HG02938 (cell line): ENCODE measurements around the gene ZC3H7B.
"Not testable (repeated sequence)": the region's sequence is repeated elsewhere in the genome, so short reads cannot be mapped to it uniquely, and the experiment has no call there.

ENCODE experiments used
- ATAC-seq: cut with Tn5 transposase; IDR thresholded peaks from one replicate; pipeline ENCODE4 v1.9.1; 2021; ENCODE audit warnings: mild to moderate bottlenecking, moderate library complexity; ENCODE audit not compliant: unreplicated experiment

Gene ZC3H7B, protein sequence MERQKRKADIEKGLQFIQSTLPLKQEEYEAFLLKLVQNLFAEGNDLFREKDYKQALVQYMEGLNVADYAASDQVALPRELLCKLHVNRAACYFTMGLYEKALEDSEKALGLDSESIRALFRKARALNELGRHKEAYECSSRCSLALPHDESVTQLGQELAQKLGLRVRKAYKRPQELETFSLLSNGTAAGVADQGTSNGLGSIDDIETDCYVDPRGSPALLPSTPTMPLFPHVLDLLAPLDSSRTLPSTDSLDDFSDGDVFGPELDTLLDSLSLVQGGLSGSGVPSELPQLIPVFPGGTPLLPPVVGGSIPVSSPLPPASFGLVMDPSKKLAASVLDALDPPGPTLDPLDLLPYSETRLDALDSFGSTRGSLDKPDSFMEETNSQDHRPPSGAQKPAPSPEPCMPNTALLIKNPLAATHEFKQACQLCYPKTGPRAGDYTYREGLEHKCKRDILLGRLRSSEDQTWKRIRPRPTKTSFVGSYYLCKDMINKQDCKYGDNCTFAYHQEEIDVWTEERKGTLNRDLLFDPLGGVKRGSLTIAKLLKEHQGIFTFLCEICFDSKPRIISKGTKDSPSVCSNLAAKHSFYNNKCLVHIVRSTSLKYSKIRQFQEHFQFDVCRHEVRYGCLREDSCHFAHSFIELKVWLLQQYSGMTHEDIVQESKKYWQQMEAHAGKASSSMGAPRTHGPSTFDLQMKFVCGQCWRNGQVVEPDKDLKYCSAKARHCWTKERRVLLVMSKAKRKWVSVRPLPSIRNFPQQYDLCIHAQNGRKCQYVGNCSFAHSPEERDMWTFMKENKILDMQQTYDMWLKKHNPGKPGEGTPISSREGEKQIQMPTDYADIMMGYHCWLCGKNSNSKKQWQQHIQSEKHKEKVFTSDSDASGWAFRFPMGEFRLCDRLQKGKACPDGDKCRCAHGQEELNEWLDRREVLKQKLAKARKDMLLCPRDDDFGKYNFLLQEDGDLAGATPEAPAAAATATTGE

DNA sequence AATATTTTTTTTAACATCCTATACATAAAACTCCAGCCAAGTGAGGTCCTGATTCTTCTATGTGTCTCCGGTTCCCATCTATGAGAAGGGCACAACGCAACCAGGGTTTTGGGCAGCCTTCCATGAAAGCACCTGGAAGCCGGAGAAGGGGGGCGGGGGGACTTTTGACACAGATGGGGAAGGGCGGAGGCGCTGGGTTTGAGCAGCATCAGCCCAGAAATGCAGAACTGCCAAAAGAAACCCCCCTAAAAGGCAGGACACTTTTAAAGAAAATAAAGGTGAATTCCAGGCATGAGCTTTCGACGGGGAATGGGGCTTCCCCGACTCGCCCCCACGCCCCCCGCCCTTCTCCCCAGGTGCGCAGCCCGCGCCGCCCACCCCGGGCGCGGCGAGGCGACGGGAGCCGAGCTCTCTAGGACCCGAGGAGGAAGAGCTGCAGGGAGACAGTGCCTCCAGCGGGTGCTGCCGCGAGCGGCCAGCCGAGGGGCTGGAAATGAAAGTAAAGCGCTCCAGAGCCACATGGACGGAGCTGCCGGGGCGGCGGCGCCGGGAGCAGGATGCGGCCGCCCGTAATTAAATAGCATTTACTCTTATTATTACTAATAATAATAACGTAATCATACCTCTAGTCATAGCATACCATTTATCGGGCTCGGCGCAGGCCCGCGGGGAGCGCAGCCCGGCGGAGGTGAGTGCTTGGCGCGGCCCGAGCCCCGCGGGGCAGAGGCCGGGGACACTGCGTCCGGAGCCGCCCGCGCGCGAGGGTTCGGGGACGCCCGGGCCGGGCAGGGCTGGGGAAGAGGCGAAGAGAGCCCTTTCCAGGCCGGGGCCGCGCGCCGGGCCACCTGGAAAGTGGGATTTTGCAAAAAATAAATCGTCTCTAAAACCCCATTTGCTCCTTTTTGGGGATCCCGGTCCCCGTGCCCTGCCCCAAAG lies at the start of gene ZC3H7B:
Gene ZC3H7B (plus strand): TSS at position 441 of the 936 bp plus-strand sequence. CDS start 19,136 bp downstream, outside the sequence.
- peak; percentile 73 for ATAC-seq

DNA sequence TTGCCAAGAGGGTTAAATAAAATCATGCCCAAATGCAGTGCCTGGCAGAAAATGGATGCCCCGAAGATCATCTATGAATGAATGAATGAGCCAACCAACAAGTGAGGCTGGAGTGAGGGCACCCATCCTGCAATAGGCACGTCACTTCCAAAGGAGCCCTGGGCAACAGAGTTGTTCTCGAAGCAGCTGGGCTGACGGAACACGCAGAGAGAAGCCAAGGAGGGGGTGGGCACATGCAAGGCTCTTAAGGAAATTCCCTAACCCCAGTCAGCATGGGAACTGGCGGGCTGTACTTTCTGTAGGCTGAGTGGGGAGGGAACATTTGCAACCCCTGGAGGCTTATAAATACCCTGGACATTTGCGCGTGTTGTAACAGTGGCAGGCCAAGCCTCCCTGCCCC lies 49.0 kb upstream of the ZC3H7B start:
- no peak for ATAC-seq

DNA sequence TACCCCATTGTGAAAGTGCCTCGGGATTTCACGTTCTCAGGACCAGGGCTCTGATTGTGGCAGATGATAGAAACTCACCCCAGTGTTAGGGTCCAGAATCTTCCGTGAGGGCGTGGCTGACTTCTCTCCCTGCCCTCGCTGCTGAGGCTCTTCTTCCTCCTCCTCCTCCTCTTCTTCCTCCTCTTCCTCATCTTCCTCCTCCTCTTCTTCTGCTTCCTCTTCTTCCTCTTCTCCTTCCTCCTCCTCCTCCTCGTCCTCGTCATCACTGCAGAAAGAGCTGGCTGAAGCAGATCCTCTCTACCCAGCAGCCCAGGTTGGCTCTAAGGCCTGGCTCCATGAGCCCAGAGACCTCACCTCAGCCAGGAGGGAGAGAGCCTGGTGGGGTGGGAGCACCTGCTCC lies 47.1 kb upstream of the ZC3H7B start:
- no peak for ATAC-seq

DNA sequence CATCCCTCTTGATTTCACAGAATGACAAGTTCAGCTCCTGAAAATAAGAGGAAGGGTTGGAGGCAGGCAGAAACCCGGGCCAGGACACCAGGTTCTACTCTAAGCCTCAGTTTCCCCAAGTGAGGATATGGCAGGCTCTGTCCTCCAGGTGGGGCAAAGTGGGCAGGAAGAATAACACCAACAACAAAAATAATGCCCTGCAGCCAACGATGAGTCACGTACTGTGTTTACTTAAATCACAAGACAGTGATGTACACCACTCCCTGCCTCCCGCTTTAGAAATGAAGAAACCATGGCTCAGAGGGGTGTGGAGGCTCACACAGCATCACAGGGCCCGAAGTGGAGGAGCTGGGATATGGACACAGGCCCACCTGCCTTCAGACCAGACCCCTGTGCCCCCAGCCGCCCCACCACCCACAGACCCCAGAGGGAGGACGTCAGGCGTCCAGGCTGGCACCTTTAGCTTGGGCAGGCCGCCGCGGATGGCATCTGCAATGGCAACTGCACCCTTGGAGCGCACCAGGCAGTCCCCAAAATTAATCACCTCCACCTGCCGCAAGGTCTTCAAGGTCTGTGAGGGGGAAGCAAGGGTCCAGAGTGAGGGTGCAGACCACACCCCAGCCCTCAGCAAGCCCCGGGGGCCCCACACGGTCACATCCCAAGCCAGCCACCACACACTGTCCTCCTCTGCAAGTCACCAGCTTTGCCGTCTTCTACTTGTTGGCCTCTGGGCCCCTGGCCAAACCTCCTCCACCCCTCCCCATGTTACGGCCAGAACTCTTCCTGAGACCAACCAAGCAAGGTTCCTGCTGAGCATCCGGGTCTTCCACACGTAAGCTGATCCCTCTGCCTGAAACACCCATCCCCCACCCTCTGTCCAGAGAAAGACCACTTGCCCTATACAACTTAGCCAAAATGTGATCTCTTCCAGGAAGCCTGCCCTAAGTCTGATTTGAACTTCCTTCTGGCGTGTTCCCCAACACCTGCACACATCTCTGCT lies 44.8 kb upstream of the ZC3H7B start:
- no peak for ATAC-seq

DNA sequence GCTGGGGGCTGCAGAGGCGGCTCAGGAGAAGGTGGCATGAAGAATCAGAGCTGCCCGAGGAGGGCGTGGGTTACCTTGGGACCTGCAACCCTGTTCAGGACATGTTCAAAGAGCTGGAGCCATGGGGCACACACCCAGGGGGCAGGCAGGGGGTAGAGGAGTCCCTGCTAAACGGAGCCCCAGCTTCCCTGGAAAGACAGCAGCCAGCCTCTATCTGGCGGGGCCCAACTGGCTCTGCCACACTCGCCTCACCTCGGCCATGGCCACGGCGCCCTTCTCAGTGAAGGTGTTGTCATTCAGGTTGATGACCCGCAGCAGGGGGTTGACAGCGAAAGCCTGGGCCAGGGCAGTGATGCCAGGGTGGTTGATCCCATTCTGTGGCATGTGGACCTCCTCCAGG lies 43.6 kb upstream of the ZC3H7B start:
- no peak for ATAC-seq

DNA sequence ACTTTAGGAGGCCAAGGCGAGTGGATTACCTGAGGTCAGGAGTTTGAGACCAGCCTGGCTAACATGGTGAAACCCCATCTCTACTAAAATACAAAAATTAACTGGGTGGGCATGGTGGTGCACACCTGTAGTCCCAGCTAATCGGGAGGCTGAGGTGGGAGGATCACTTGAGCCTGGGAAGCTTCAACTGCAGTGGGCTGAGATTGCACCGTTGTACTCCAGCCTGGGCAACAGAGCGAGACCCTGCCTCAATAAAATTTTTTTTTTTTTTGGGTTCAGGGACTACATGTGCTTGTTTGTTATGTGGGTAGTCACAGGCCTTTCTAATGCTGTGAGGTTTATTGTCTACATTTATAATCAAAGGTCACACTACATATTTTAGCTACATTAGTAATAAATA lies 41.6 kb upstream of the ZC3H7B start:
- not testable (repeated sequence) for ATAC-seq

DNA sequence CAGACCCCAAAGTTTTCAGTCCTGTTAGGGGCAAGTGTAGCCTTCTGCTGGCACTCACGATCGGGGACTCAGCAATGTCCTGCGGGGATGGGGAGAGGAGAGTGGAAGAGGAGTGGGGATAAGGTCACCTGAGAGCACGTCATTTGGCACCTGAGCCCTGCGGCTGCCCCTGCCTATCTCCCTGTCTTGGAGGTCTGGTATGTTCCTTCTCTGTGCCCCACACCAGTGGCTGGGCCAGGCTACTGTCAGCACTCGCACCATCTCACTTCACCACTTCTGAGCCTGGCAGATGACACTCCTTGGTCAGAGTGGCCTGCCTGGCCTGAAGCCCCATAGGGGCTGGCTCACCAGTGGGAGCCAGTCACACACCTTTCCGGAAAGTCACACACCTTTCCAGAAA lies 40.5 kb upstream of the ZC3H7B start:
- no peak for ATAC-seq

DNA sequence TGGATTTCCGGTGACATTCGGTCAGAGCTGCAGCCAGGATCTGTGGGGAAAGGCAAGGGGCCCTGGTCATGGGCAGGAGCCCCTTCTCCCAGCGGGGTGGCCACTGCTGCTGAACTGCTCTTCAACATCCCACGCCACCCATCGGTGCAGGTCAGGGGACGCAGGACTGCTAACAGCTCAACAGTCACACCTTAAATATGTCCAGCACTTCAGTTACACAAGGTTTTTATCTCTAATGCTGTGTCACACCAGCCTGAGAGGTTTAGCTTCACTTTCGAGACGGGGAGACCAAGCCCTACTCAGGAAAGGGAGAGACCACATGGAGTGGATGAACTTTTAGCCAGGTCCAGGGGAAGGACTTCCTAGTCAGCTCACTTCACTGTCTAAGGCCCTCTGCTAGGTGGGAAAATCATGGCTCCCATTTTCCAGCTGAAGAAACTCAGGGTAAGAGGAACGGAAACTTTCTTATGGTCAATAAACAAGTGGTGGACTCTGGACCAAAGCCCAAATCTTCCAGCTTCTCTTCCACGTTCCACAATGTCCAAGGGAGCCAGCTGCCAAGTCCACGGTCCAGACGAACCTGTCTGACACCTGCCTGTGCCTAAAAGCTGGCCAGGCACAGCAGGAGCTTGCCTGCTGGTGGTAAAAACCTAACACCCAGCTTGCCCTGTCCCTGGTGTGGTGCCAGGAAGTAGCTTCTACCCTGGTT lies 39.6 kb upstream of the ZC3H7B start:
- no peak for ATAC-seq

DNA sequence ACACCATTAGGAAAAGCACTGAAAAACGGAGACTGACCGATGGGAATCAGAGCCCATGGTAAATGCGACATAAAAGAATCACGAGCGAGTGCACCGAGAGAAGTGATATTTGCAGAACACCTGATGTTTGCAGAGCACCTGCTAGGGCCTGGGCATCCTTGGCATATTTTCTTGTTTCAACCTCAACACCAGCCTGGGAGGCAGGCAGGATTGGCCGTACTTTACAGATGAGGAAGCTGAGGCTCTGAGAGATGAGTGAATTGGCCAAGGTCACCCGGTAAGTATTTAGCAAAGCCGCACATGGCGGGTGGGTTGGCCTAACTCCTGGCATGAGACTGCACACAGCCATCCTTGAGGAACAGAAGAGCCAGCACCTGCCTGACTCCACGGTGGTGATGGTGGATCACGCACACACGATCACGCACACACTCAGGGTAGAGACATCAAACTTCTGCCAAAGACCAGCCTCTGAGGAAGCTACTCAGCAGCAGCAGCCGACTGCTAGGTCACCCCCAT lies 39.0 kb upstream of the ZC3H7B start:
- ATAC-seq, result no peak

DNA sequence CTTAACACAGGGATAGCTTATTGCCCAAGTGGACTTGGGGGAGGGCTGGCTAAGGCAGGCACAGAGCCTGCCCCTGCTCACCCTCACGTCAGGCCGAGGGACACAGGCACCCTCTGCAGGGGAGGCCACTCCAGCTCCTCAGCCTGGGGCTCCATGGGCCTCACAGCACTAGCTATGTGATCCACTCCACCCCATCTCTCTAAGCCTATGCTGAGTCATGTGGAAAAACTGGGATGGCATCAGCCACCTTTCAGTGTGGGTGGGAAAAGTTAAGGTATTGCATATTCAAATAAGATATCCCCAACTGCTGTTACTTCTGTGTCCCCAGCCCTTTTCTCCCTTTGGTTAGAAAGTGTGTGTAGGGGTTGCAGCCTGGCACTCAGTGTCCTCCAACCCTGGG lies 37.6 kb upstream of the ZC3H7B start:
- no peak for ATAC-seq

DNA sequence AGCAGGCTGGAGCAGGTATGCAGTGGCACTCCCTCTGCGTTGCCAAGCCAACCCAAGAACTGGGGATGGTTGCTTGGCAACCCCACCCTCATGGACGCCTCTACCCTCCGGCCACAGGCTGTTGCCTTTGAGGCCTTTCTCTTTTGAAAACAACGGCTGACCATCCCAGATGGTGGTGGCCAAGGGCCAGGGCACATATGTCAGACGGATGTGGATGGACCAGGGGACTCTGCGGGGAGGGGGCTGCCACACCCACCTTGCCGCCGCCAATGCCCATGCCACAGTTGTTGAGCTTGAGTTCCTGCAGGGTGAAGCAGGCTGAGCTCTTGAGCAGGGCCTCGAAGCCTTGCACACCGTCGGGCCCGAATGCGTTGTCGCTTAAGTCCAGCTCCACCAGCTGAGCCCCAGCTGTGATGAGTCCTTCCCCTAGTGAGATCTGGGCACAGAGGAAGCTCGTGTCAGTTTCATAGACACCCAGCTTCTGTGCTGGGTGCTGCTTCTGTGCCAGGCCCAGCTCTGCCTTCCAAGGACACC lies 36.9 kb upstream of the ZC3H7B start:
- ATAC-seq, result no peak

DNA sequence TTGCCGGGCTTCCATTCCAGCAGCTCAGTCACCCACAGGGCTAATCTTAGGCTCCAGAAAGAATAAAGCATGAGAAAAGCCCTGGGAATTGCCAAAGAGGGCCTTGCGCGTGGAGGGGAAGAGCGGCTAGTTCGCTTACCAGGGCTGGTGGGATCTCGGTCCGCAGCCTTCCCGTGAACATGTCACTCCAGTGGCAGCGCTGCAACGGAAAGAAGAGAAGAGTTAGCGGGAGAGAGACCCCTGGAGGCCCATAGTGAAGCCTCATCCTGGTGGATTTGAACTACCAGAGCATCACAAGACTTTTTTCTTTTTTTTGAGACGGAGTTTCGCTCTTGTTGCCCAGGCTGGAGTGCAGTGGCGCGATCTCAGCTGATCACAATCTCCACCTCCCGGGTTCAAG lies 33.4 kb upstream of the ZC3H7B start:
- no peak for ATAC-seq

DNA sequence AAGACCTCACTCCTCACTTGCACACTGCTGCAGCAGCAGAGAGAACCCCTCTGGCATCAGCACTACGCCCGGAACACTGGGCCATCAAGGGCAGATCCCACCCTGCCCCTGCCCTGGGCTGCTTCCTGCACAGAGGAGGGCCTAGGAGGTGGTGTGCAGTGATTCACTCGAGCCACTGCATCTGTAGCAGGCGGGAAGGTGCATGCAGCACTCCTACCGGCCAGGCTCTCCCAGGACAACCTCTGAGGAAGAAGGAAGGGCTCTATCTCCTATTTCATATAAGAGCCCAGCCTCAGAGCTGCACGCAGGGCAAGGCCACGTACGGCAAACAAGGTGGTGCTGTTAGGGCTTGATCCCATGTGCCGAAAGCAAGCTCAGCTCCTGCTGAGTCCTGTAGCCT lies 29.5 kb upstream of the ZC3H7B start:
- ATAC-seq, result no peak

DNA sequence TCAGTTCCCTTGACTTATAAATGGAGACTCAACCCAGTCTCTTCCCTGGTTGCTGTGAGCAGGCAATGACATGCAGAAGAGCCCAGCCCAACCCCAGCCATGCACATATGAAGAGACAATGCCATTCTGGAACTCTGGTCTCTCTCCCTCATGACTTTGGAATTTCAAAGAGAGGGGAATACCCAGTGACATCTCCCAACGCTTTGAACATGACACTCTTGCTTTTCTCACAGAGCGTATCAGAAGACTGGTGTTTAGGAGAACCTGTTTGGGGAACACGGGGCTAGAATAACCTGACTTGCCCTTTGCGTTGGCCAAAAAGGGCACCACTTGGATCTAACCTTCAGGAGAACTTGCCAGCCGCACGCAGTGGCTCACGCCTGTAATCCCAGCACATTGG lies 28.2 kb upstream of the ZC3H7B start:
- ATAC-seq, result no peak

DNA sequence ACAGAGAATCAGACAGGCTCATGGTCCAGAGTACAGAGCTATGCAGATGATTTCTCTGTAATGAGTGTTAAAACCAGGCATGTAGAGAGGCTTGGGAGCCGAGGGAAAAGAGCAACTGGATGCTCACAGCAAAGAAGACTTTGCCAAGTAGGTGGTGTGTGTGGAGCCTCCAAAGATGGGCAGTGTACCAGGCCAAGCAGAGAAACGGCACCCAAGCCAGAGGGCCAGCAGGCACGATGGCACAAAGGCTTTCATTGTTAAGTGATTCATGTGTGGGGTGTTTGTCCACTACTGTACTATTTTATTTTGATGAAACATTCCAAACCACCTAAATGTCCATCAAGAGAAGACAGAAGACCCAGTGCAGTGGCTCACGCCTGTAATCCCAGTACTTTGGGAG lies 26.5 kb upstream of the ZC3H7B start:
- ATAC-seq, result no peak

DNA sequence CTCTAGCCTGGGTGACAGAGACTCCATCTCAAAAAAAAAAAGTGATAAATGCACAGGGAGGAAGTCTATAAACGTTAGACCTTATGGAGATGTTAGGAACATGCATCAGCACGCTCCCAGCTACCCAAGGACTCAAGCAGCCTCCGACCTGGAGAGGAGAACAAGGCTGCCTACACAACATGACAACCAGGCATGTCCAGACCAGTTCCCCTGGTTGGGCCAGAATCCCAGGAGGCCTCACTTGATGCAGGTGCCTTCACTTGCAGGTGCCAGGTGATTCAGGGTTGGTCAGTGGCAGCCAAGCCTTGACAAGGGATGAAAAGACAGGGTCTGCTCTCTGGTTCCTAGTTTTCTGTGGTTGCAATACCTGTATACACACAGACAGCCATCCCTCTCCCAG lies 21.3 kb upstream of the ZC3H7B start:
- no peak for ATAC-seq

DNA sequence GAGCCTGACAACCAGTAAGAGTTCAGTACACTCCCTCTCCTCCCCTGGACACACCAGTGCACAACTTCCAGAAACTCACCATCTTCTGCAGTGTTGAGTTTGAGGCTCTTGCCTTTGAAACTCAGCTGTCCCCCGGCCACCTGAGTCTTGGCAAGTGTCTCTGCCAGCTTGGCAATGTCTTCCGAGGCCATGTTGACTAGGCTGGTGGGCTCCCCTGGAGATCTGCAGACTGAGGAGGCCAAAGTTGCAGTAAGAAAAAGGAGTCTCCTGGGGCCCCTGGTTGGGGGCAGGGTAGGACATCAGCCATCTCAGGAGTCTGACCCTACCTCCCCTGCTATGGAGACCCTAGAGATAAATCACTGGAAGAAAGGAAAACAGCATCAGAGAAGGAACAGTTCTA lies 20.5 kb upstream of the ZC3H7B start:
- no peak for ATAC-seq

DNA sequence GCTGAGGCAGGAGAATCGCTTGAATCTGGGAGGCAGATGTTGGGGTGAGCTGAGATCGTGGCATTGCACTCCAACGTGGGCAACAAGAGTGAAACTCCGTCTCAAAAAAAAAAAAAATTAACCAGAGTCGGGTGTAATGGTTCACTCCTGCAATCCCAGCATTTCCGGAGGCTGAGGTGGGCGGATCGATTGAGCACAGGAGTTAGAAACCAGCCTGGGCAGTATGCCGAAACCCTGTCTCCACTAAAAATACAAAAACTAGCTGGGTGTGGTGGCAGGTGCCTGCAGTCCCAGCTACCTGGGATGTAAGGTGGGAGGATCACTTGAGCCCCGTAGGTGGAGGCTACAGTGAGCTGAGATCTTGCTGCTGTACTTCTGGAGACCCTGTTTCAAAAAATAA lies 16.9 kb upstream of the ZC3H7B start:
- no peak for ATAC-seq

DNA sequence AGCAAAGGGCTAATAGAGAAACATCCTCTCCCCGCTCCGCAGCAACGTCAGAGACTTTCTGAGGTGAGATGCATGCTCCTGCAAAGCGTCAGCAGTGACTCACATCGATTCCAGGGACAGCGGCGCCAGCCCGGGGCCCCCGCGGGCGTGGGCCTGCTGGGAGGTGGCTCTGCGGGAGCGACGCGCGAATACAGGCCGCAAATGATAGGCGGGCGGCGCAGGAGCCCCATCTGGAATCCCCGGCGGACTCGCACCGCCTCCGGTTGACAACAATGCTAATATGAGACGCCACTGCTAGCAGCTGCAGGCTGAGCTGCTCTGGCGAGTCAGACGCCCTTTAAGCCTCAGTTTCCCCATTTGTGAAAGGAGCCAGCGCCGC lies 15.9 kb upstream of the ZC3H7B start:
- peak; percentile 14 for ATAC-seq
